ENCODE results near the gene TMEM190. TPM values are rescaled to one million over a fixed set of nuclear protein-coding genes. Genes with fewer than 3 reads are reported as not detected.
A peak's percentile ranks its signal among the peaks of the same experiment; 100 is the strongest.

The TMEM190 gene
- total and polyA plus RNA-seq, 10 donors, result 0.20 TPM; not detected in 9

DNA sequence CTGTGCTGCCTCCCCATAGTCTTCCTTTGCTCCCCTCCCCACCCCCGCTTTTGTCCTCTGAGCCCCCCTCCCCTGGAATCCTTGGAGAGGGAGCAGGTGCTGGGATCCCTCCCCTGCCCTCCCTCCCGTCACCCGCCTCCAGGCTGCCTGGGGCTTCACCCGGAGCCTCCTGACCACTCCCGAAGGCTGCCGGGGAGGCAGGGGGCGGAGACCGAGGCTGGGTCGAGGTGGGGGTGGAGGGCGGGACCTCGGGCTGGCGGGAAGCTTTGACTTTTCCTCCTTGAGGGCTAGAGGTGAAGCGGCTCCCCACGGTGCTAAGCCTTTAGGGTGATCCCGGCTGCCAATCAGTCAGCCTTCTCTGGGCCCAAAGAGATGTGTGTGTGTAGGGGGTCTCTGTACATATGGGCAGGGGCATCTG lies 35.4 kb upstream of the TMEM190 start:
- intact Hi-C loops (cut with DNase I; ENCODE audit: low total_unique reads), result no loop called here
- peaks cover 0 to 26% (median 0%) of the 10 kb centered on the region in 7 donors for H3K27me3 ChIP-seq (replicated peaks in 1 of 7)
- peaks cover 0 to 43% (median under 1%) of the 10 kb centered on the region in 6 donors for H3K36me3 ChIP-seq
- TF ChIP-seq POLR2A (IDR thresholded peaks at IDR 0.05) (no peak), POLR2AphosphoS5 (IDR thresholded peaks at IDR 0.05) (peak in 1 of 3 donors; percentile 12)
- TF ChIP-seq, protein P1, sequence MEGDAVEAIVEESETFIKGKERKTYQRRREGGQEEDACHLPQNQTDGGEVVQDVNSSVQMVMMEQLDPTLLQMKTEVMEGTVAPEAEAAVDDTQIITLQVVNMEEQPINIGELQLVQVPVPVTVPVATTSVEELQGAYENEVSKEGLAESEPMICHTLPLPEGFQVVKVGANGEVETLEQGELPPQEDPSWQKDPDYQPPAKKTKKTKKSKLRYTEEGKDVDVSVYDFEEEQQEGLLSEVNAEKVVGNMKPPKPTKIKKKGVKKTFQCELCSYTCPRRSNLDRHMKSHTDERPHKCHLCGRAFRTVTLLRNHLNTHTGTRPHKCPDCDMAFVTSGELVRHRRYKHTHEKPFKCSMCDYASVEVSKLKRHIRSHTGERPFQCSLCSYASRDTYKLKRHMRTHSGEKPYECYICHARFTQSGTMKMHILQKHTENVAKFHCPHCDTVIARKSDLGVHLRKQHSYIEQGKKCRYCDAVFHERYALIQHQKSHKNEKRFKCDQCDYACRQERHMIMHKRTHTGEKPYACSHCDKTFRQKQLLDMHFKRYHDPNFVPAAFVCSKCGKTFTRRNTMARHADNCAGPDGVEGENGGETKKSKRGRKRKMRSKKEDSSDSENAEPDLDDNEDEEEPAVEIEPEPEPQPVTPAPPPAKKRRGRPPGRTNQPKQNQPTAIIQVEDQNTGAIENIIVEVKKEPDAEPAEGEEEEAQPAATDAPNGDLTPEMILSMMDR (IDR thresholded peaks at IDR 0.05 in 8 of 11, conservative IDR thresholded peaks at IDR 0.05 in 3 of 11), result no peak
- peak overlapping the region in 5 of 8 donors; percentile 55 to 75 (median 69) for H3K4me3 ChIP-seq
- H3K27ac ChIP-seq, result peak overlapping the region in 1 of 8 donors; percentile 91
- no peaks in the 10 kb centered on the region for H3K9me3 ChIP-seq
- DNase-seq, result no peak
- H3K4me1 ChIP-seq, result peaks cover 10 to 35% (median 22%) of the 10 kb centered on the region in 6 donors
- 1 to 6% (median 3%) methylated on average over 4 to 15 of the region's 15 CpGs for WGBS, 5 donors

DNA sequence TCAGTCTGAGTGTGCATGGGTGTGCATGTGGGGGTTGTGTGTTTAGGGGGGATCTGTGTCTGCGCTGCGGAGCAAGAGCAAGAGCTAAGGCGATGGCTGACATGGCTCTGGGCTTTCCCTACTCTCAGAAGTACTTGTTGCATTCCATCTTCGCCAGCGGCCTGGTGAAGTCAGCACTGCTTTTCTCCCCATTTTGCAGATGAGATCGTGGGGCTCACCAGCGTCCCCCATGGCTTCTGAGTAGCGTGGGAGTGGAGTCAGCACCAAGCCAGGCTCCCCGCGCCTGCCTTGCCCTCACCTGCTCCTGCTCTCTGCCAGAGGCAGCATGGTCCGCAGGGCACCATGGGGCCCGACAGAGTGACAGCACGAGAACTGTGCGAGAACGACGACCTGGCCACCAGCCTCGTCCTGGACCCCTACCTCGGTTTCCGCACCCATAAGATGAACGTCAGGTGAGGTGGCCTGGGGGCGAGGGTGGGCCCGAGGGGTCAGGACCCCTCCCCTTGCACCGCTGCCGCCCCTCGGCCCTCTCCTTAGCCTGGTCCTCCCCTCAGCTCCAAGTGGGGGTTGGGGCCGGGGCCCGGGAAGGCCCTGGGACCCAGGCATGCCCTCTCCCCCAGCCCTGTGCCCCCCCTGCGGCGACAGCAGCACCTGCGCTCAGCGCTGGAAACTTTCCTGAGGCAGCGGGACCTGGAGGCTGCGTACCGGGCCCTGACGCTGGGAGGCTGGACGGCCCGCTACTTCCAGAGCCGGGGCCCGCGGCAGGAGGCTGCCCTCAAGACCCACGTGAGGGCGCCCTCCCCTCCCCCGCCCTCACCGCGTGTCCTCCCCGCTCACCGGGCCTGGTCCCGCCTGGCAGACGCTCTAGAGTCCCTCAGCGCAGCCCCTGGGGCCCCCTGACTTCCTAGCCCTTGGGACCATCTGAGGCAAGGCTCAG lies 34.8 kb upstream of the TMEM190 start:
- TF ChIP-seq POLR2AphosphoS5 (IDR thresholded peaks at IDR 0.05) (no peak), POLR2A (IDR thresholded peaks at IDR 0.05) (no peak)
- TF ChIP-seq, protein P1 (IDR thresholded peaks at IDR 0.05 in 8 of 11, conservative IDR thresholded peaks at IDR 0.05 in 3 of 11), result no peak
- H3K9me3 ChIP-seq, result no peaks in the 10 kb centered on the region
- H3K4me1 ChIP-seq, result peaks cover 10 to 35% (median 22%) of the 10 kb centered on the region in 6 donors
- intact Hi-C loops (cut with DNase I; ENCODE audit: low total_unique reads), result no loop called here
- no peak for DNase-seq
- peaks cover 0 to 50% (median 8%) of the 10 kb centered on the region in 6 donors for H3K36me3 ChIP-seq
- WGBS, 5 donors, result 88 to 93% (median 91%) methylated on average over 22 to 50 of the region's 50 CpGs
- H3K4me3 ChIP-seq, result peak overlapping the region in 1 of 8 donors; percentile 75
- H3K27me3 ChIP-seq (replicated peaks in 1 of 7), result peaks cover 0 to 21% (median 0%) of the 10 kb centered on the region in 7 donors
- H3K27ac ChIP-seq, result no peak overlapping the region

DNA sequence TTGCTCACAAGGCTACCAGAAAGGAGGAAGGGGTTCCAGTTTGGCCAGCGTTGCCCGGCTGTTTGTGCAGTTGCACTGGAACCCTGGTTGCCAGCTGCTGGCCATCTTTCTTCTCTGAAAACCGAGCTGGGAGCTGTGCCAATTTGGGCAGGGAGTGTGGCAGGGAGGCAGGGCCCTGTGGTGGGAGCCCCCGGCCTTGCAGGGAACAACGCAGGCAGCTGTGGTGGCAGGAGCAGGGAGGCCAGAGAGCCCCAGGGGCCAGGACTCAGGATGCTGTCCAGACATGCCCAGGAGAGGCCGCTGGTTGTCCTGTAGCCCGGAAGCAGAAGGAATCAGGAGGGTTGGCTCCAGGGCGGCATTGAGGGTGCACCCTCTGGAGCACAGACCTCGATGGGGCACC lies 32.2 kb upstream of the TMEM190 start:
- no peaks in the 10 kb centered on the region for H3K9me3 ChIP-seq
- no peak for TF ChIP-seq POLR2A (IDR thresholded peaks at IDR 0.05)
- intact Hi-C loops (cut with DNase I; ENCODE audit: low total_unique reads), result no loop called here
- H3K36me3 ChIP-seq, result peaks cover 0 to 66% (median 10%) of the 10 kb centered on the region in 6 donors
- peaks cover 8 to 25% (median 17%) of the 10 kb centered on the region in 6 donors for H3K4me1 ChIP-seq
- peaks cover 0 to 11% (median 0%) of the 10 kb centered on the region in 7 donors for H3K27me3 ChIP-seq (replicated peaks in 1 of 7)
- H3K4me3 ChIP-seq, result no peak overlapping the region
- no peak for DNase-seq
- H3K27ac ChIP-seq, result no peak overlapping the region
- WGBS, 5 donors, result 80 to 88% (median 86%) methylated on average over 9 of the region's 9 CpGs

DNA sequence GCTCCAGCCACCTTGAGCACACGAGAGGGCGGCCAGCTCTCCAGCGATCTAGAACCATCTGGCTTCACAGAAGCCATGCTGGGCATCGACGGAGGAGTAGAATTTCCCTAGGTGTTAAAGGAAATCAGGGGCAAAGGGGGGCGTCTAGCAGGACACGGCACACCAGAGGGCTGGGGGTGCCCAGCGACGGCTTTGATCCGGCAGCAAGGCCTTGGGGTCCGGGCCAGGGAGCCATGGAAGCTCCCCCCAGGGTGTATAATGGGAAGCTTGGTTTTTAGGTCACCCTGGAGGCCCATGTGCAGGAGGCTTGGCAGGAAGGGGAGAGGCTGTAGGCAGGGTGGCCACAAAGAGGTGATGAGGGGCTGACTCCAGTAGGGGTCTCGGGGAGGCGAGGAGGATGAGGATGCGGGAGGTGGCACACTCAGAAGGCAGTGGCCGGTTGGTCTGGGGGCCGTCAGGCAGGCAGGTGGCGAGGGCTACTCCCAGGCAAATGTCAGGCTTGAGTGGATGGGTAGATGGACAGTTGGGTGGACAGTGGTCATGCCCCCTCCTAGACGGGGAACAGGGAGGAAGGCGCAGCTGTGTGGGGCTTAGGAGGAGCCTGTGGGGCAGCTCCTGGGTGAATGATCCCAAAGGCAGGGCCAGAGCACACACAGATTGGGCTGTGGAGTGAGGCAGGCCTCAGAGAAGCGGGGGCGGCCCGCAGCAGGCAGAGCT lies 31.4 kb upstream of the TMEM190 start:
- peaks cover 0 to 66% (median 10%) of the 10 kb centered on the region in 6 donors for H3K36me3 ChIP-seq
- no peak for TF ChIP-seq POLR2A (IDR thresholded peaks at IDR 0.05)
- TF ChIP-seq, protein P1 (IDR thresholded peaks at IDR 0.05 in 8 of 11, conservative IDR thresholded peaks at IDR 0.05 in 3 of 11), result no peak
- no peak for TF ChIP-seq POLR2AphosphoS5 (IDR thresholded peaks at IDR 0.05)
- intact Hi-C loops (cut with DNase I; ENCODE audit: low total_unique reads), result no loop called here
- peaks cover 0 to 13% (median 0%) of the 10 kb centered on the region in 7 donors for H3K27me3 ChIP-seq (replicated peaks in 1 of 7)
- DNase-seq, result no peak
- peaks cover 7 to 20% (median 14%) of the 10 kb centered on the region in 6 donors for H3K4me1 ChIP-seq
- H3K27ac ChIP-seq, result no peak overlapping the region
- 90 to 92% (median 91%) methylated on average over 19 to 22 of the region's 22 CpGs for WGBS, 5 donors
- no peaks in the 10 kb centered on the region for H3K9me3 ChIP-seq
- no peak overlapping the region for H3K4me3 ChIP-seq
